Epithelial cell of alveolus of lung (primary cell): ENCODE results near the gene BMI1. TPM values are rescaled to one million over a fixed set of nuclear protein-coding genes. Genes with fewer than 3 reads are reported as not detected.

Experiments
- total RNA-seq: library from RNA; depleted of rRNA; stranded (reverse); fragments of >200 nt; gene quantifications from 2 replicates; pipeline ENCODE4 v1.2.1, GENCODE V29; 2015

Gene BMI1
- 23.1 and 52.5 TPM in 2 replicates for total RNA-seq

DNA sequence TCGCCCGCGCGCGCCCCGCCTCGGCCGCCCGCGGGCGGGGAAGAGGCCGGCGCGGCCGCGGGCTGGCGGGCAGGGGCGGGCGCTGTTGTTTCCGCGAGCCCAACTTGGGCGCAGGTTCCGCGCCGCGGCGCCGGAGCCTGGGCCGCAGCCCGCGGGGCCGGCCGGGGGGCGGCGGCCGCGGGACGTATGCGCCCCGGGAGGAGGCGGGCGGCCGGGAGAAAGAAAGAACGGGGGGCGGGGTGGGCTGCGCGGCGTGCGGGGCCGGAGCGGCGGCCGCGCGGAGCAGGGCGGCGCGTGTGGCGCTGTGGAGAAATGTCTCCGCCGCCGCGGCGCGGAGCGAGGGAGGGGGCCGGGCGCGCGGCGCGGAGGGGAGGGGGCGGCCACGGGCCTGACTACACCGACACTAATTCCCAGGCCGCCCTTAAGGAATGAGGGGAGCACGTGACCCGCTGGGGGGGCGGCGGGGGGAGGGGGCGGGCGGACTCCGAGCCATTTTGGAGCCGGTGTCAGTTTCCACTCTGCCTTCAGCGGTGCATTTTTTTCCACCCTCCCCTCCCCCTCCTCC is at the start of gene BMI1:
TSS of gene BMI1 (plus strand) at position 509 of the 565 bp plus-strand sequence. CDS start 5,351 bp downstream, outside the sequence.

DNA sequence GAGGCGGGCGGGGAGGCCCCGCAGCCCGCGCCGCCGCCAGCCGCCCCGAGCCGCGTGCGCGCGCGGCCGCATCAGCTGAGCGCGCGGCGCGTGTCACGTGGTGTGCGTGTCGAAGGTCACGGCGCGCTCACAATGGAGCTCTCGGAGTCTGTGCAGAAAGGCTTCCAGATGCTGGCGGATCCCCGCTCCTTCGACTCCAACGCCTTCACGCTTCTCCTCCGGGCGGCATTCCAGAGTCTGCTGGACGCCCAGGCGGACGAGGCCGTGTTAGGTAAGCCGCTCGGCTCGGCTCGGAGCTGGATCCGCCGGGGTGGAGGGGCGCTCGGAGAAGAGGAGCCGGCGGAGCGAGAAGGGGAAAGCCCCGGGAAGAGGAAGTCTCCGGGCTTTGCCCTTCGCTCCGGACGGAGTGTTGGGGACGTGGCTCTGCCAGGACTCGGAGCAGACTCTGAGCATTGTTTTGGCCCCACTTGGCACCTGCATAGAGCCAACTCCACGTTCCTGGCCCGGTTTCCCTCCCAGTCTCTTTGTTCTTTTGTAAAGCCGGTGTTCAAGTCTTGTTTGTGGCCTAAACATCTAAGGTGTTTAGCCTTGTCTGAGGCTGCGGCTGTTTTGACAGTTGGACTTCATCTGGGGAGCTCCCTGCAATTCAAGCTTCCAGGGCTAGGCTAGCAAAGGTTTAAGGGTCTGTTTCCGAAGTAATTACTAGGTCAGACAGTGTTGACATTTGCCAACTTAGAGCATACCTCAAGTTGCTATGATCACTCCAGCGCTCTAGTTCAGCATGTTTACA is 4.4 kb upstream of the BMI1 start, which contains the start of gene COMMD3:
TSS of gene COMMD3 (plus strand) at position 103 of the 790 bp plus-strand sequence. CDS start at position 133, 30 bp downstream.

DNA sequence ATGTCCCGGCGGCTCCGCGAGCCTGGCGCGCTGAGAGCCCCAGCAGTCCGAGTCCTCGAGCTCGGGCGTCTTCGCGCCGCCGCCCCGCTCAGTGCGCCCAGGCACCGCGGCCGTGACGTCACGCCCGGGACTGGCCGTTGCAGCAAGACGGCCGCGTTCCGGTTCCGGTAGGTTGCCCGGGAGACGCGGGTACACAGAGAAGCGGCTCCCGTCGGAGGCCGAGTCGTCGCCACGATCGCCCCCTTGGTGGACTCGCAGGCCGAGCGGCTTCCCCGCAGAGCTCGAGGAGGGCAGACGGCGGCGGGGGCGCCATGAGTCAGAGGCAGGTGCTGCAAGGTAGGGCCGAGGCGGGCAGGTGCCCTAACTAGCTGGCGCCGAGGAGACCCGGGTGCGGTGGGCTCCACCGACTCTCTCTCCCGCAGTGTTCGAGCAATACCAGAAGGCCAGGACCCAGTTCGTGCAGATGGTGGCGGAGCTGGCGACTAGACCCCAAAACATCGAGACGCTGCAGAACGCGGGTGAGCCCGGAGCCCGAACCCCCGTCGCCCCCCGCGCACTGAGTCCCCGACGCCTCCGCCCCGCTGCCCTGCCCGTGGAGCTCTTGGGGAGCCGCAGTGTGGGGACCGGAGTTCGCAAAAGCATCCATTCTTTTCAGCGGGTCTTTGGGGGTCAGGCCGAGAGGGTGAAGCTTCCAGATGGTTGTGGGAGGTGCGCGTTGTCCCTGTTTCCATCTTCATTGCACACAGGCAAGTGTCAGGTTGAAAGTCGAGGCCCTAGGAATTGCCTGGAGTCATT is 24.6 kb downstream of the BMI1 start, which contains the start of gene SPAG6:
TSS of gene SPAG6 (plus strand) at position 196 of the 795 bp plus-strand sequence. CDS start at position 312, 116 bp downstream.

Other genes with a start within 250 kb of the BMI1 start
- gene EBLN1, start 103.1 kb upstream of the BMI1 start, total RNA-seq = not detected in 2 replicates
- gene COMMD3, start 4.7 kb upstream of the BMI1 start, total RNA-seq = 36.3 and 37.3 TPM in 2 replicates
- not detected in 2 replicates for gene SPAG6, start 24.4 kb downstream of the BMI1 start, total RNA-seq